PFSK-1 (cell line): ENCODE data around the gene DDX24.

ENCODE experiments used
- SIN3A ChIP-seq: IDR thresholded peaks from 2 replicates; pipeline ENCODE4 v1.6.1; 2012; ENCODE audit warnings: mild to moderate bottlenecking, low read length, moderate library complexity, borderline replicate concordance; ENCODE audit not compliant: insufficient read depth
- TF ChIP-seq, protein P1 (sequence below), 2 experiments: IDR thresholded peaks; 2 replicates each; pipeline versions ENCODE4 v1.6.1 to v1.8.0; 2011 to 2012; ENCODE audit warnings: low read depth in 2 of 2, low read length in 2 of 2, control low read depth in 1 of 2, inconsistent platforms in 1 of 2, mild to moderate bottlenecking in 1 of 2, moderate library complexity in 1 of 2; ENCODE audit not compliant: insufficient read depth in 1 of 2

DNA sequence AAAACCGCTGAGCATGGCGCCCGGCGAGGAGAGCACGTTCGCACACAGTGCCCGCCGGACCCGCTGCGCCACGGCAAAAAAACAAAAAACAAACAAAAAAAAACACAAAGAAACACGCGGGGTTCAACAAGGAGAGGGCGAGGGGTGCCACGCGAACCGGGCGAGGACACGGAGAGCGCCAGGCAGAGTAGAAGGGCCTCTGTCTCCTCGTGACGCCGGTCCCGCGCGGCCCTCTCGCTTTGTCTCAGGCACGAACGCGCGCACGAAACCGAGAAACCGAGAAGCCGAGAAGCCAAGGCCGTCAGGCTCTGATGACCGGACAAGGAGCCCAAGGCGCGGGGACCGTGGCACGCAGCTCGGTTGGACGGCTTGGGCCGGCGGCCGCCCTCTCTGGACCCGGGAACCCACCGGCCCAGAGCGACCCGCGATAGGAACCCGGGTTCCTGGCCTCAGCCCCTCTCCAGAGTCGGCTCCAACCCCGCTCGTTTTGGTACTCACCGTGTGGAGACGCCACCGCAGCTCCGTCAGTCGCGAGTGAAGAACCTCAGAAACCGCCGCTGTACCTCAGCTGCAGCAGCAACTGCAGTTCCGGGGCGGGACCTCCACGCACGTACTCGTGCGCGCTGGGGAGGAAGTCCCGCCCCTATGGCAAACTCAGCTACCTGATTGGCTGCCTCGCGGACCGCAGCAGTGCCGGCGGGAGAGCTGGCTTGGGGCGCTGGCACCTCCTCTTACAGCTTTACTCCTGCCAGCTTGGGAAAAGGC, at the start of gene DDX24, which contains the start of gene IFI27L1:
- TF ChIP-seq, protein P1, sequence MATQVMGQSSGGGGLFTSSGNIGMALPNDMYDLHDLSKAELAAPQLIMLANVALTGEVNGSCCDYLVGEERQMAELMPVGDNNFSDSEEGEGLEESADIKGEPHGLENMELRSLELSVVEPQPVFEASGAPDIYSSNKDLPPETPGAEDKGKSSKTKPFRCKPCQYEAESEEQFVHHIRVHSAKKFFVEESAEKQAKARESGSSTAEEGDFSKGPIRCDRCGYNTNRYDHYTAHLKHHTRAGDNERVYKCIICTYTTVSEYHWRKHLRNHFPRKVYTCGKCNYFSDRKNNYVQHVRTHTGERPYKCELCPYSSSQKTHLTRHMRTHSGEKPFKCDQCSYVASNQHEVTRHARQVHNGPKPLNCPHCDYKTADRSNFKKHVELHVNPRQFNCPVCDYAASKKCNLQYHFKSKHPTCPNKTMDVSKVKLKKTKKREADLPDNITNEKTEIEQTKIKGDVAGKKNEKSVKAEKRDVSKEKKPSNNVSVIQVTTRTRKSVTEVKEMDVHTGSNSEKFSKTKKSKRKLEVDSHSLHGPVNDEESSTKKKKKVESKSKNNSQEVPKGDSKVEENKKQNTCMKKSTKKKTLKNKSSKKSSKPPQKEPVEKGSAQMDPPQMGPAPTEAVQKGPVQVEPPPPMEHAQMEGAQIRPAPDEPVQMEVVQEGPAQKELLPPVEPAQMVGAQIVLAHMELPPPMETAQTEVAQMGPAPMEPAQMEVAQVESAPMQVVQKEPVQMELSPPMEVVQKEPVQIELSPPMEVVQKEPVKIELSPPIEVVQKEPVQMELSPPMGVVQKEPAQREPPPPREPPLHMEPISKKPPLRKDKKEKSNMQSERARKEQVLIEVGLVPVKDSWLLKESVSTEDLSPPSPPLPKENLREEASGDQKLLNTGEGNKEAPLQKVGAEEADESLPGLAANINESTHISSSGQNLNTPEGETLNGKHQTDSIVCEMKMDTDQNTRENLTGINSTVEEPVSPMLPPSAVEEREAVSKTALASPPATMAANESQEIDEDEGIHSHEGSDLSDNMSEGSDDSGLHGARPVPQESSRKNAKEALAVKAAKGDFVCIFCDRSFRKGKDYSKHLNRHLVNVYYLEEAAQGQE (IDR thresholded peaks at IDR 0.05; ENCODE audit: insufficient read depth in 1 of 2, low read depth in 2 of 2, low read length in 2 of 2) = no peak
- no peak for TF ChIP-seq SIN3A
